Sigmoid colon (tissue), 7 donors: ENCODE measurements around the gene TMIGD2. TPM values are rescaled to one million over a fixed set of nuclear protein-coding genes. Genes with fewer than 3 reads are reported as not detected.

Experiments
- DNase-seq: peaks from one replicate; pipeline ENCODE4 v3.0.0-alpha.2; 2019
- H3K27ac ChIP-seq, 4 donors: fragments of 200-600 bp; sonication (generic); one replicate each; pipeline ENCODE4 v1.5.1; 2016 to 2019; ENCODE audit warnings: mild to moderate bottlenecking in 1 of 4
- H3K27me3 ChIP-seq, 3 donors: fragments of 200-600 bp; sonication (generic); one replicate each; pipeline ENCODE4 v1.5.1; 2019; ENCODE audit warnings: mild to moderate bottlenecking in 1 of 3
- H3K36me3 ChIP-seq, 4 donors: fragments of 200-600 bp; sonication (generic); one replicate each; pipeline ENCODE4 v1.5.1; 2016 to 2019
- H3K4me1 ChIP-seq, 4 donors: fragments of 200-600 bp; sonication (generic); one replicate each; pipeline ENCODE4 v1.5.1; 2017 to 2019
- H3K4me3 ChIP-seq, 4 donors: fragments of 200-600 bp; sonication (generic); one replicate each; pipeline ENCODE4 v1.5.1; 2017 to 2019; ENCODE audit warnings: mild to moderate bottlenecking in 2 of 4, moderate library complexity in 1 of 4
- H3K9me3 ChIP-seq, 4 donors: fragments of 200-600 bp in 3 of 4; sonication (generic) in 3 of 4; one replicate each; pipeline versions ENCODE4 v1.5.1 to v1.6.1; 2013 to 2019
- EP300 ChIP-seq, 4 donors: sonication (generic); formaldehyde crosslinking; IDR thresholded peaks; one replicate each; pipeline ENCODE4 v1.6.1; 2017; ENCODE audit warnings: antibody characterized with exemption in 4 of 4
- POLR2A ChIP-seq, 2 donors: fragments of 450-650 bp; IDR thresholded peaks; one replicate each; pipeline ENCODE4 v1.6.1; 2016; ENCODE audit warnings: antibody characterized with exemption in 2 of 2, mild to moderate bottlenecking in 2 of 2, moderate library complexity in 2 of 2
- POLR2AphosphoS5 ChIP-seq, 4 donors: sonication (generic); formaldehyde crosslinking; IDR thresholded peaks; one replicate each; pipeline ENCODE4 v1.6.1; 2017; ENCODE audit warnings: antibody characterized with exemption in 4 of 4
- WGBS, 2 donors: extraction: QIAGEN DNeasy Blood & Tissue Kit; methylation state at CpG; one replicate each; pipeline ENCODE4 v1.1.7; 2013; 5-methylcytosine and 5-hydroxymethylcytosine counted together
- intact Hi-C: fragments of 100-400 bp; cut with DNase I; formaldehyde crosslinking; loops from one replicate; pipeline ENCODE4 v1.15.1; 2023
- polyA plus RNA-seq, 3 donors: library from polyadenylated mRNA; stranded (reverse); fragments of 200-250 nt; gene quantifications; one replicate each; pipeline ENCODE4 v1.2.3, GENCODE V29; 2013
- total RNA-seq, 4 donors: library from RNA; depleted of rRNA; stranded (reverse); fragments of >200 nt; gene quantifications; one replicate each; pipeline ENCODE4 v1.1.0, GENCODE V29; 2016
- TF ChIP-seq, protein P1 (sequence below), 4 experiments: fragments of 450-650 bp in 3 of 4; fragments of 200-600 bp in 1 of 4; IDR thresholded peaks; one replicate each; pipeline ENCODE4 v1.5.1; 2016 to 2019; ENCODE audit warnings: antibody characterized with exemption in 4 of 4, mild to moderate bottlenecking in 3 of 4, moderate library complexity in 2 of 4
- donor health status: healthy with polysubstance abuse.
- donor health status: Bipolar disorder and iron deficiency.
- donor health status: healthy.

The TMIGD2 gene
- total and polyA plus RNA-seq, 7 donors: 0.60 to 6.3 TPM; not detected in 5

DNA sequence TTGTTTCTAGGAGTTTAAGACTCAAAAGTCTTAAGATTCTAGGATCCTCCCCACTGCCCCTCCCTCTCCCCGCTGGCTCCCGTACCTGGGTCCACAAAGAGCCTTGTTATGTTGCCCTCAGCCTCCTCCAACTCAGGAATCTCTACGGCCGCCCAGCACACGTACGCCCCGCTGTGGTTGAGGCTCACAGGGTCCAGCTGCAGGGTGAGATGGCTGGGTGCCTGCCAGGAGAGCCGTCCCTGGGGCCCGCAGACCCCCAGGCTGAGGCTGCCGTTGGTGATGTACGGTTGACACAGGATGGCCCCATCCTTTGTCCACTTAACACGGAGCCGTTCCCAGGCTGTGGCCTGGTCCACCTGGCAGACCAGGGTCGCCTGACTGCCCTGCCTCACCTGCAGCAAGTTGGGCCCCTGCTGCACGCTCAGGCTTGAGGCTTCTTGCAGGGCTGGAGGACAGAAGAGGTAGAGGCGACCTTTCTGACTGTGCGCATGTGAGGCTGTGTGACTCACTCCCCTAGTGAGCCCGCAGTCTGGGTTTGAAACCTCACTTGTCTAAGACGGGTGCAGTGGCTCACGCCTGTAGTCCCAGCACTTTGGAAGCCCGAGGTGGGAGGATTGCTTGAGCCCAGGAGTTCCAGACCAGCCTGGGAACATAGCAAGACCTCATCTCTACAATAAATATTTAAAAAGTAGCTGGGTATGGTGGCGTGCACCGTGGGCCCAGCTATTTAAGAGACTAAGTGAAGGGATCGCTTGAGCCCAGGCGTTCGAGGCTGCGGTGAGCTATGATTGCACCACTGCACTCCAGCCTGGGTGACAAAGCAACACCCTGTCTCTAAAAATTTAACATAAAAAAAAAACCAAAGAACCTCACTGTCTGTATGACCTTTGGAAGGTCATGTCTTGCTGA lies 4.0 kb downstream of the TMIGD2 start:
- DNase-seq: no peak
- Histone ChIP-seq H3K4me3 (no peak overlapping the region), H3K9me3 (no peaks in the 10 kb centered on the region), H3K36me3 (no peaks in the 10 kb centered on the region), H3K27ac (no peak overlapping the region), H3K27me3 (peaks cover 0 to 20% (median 7%) of the 10 kb centered on the region in 3 donors), H3K4me1 (no peaks in the 10 kb centered on the region)
- WGBS, 2 donors: 81 to 85% methylated on average over 27 of the region's 27 CpGs
- TF ChIP-seq POLR2A (IDR thresholded peaks at IDR 0.05) (no peak), POLR2AphosphoS5 (IDR thresholded peaks at IDR 0.05) (no peak), EP300 (IDR thresholded peaks at IDR 0.05) (no peak)
- TF ChIP-seq, protein P1, sequence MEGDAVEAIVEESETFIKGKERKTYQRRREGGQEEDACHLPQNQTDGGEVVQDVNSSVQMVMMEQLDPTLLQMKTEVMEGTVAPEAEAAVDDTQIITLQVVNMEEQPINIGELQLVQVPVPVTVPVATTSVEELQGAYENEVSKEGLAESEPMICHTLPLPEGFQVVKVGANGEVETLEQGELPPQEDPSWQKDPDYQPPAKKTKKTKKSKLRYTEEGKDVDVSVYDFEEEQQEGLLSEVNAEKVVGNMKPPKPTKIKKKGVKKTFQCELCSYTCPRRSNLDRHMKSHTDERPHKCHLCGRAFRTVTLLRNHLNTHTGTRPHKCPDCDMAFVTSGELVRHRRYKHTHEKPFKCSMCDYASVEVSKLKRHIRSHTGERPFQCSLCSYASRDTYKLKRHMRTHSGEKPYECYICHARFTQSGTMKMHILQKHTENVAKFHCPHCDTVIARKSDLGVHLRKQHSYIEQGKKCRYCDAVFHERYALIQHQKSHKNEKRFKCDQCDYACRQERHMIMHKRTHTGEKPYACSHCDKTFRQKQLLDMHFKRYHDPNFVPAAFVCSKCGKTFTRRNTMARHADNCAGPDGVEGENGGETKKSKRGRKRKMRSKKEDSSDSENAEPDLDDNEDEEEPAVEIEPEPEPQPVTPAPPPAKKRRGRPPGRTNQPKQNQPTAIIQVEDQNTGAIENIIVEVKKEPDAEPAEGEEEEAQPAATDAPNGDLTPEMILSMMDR (IDR thresholded peaks at IDR 0.05): no peak
- intact Hi-C loops: no loop called here

DNA sequence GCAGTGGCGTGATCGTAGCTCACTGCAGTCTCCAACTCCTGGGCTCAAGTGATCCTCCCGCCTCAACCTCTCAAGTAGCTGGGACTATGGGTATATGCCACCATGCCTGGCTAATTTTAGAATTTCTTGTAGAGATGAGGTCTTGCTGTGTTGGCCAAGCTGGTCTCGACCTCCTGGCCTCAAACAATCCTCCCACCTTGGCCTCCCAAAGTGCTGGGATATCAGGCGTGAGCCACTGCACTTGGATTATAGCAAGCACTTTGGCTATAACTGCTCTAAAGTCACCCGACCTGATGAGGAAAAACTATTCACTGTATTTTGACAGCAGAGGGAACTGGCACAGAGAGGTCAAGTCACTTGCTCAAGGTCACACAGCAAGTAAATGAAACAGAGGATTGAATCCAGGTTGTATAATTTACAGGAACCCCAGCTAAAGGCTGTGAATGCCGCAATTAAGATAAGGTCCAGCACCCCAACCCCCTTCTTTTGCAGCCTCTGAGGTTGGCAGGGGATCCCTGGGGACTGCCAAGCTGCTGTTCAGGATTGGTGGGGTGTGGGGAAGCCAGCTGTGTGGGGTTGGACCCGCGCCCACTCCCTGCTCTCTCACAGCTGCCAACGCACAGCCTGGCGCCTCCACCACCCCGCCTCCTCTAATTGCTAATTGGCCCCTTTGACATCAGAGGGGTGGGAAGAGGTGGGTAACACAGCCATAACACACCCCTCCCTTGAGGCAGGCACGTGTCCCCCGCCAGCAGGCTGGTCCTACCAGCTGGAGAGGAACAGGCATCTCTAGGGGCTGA lies 6.0 kb downstream of the TMIGD2 start:
- 34 to 49% methylated on average over 14 of the region's 14 CpGs for WGBS, 2 donors
- H3K4me3 ChIP-seq: no peak overlapping the region
- no peaks in the 10 kb centered on the region for H3K4me1 ChIP-seq
- H3K27ac ChIP-seq: no peak overlapping the region
- no peak for TF ChIP-seq POLR2AphosphoS5 (IDR thresholded peaks at IDR 0.05)
- TF ChIP-seq, protein P1 (IDR thresholded peaks at IDR 0.05): no peak
- no peak for TF ChIP-seq EP300 (IDR thresholded peaks at IDR 0.05)
- no peak for TF ChIP-seq POLR2A (IDR thresholded peaks at IDR 0.05)
- H3K36me3 ChIP-seq: no peaks in the 10 kb centered on the region
- intact Hi-C loops: no loop called here
- no peak for DNase-seq
- no peaks in the 10 kb centered on the region for H3K9me3 ChIP-seq
- H3K27me3 ChIP-seq: peaks cover 0 to 20% (median 7%) of the 10 kb centered on the region in 3 donors

DNA sequence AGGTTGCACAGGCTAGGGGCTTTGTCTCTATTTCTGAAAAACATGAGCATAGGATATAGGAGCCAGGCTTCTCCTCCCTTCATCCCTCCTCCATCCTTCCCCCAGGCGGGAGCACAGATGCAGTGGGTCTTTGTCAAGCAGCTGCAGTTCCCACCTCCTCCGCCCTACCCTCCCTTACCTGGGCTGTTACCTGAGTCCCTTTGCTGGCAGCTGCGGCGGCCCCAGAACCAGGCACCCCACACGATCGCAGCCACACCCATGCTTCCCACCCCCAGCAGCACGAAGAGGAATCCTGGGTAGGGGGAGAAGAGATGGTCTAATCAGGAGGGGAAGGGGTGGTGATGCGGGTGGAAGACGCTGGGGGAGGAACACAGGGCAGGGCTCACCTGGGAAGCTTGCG lies 7.8 kb downstream of the TMIGD2 start:
- Histone ChIP-seq H3K9me3 (no peaks in the 10 kb centered on the region), H3K27ac (no peak overlapping the region), H3K27me3 (peaks cover 0 to 20% (median 7%) of the 10 kb centered on the region in 3 donors), H3K4me3 (no peak overlapping the region), H3K36me3 (no peaks in the 10 kb centered on the region), H3K4me1 (no peaks in the 10 kb centered on the region)
- intact Hi-C loops: no loop called here
- TF ChIP-seq EP300 (IDR thresholded peaks at IDR 0.05): no peak
- WGBS, 2 donors: 58 to 63% methylated on average over 10 of the region's 10 CpGs
- no peak for DNase-seq

DNA sequence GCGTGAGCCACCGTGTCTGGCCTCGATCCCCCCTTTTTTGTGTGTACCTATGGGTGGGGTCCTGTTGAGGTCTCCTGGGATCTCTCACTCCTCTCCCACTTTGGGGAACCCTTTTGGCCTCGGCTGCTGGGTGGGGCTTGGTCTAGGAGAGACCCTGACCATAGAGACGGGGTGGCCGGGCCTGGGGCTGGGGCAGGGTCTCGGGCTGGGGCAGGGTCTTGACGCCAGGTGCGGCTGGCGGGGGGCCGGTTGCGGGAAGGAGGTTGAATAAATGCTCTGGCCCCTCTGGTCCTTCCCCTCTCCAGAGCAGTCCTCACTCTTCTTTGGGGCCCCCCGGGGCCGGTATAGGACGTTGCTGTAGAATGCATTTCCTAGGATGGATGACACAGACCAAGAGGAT lies 9.7 kb downstream of the TMIGD2 start:
- WGBS, 2 donors: 87 to 88% methylated on average over 15 of the region's 15 CpGs
- intact Hi-C loops: no loop called here
- Histone ChIP-seq H3K27me3 (peaks cover 0 to 20% (median 7%) of the 10 kb centered on the region in 3 donors), H3K4me1 (no peaks in the 10 kb centered on the region), H3K4me3 (no peak overlapping the region), H3K36me3 (no peaks in the 10 kb centered on the region), H3K9me3 (no peaks in the 10 kb centered on the region), H3K27ac (no peak overlapping the region)
- no peak for DNase-seq
- TF ChIP-seq EP300 (IDR thresholded peaks at IDR 0.05): no peak
- TF ChIP-seq, protein P1 (IDR thresholded peaks at IDR 0.05): no peak
- TF ChIP-seq POLR2AphosphoS5 (IDR thresholded peaks at IDR 0.05): no peak
- no peak for TF ChIP-seq POLR2A (IDR thresholded peaks at IDR 0.05)

DNA sequence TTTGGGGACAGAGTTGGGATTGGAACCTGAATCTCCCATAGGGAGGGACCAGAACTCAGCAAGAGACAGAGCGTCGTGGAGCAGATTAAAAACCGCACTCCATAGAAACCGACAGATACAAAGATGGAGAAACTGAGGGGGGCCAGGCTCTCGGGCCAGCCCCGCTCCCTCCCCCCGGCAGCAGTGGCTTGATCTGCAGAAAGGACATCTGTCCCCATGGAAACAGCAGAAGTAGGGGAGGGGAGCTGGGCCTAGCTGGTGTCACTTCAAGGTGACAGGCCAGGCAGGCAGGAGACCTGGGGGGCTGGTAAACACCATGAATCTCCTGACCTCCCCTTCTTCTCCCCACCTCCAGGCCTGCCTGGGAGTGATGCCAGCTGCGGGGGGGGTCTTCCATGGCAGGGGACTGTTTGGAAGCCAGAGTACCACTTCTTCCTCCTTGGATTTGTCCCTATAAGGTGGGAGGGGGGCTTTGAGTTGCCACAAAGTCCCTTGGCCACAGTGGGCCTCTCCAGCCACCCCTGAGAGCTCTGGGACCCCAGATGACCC lies 10.9 kb downstream of the TMIGD2 start:
- WGBS, 2 donors: 85 to 90% methylated on average over 8 of the region's 8 CpGs
- intact Hi-C loops: no loop called here
- peaks cover 0 to 17% (median 7%) of the 10 kb centered on the region in 3 donors for H3K27me3 ChIP-seq

More for the DNA sequence above, 10.9 kb downstream of the TMIGD2 start:
- Histone ChIP-seq H3K4me1 (no peaks in the 10 kb centered on the region), H3K9me3 (no peaks in the 10 kb centered on the region), H3K36me3 (no peaks in the 10 kb centered on the region), H3K27ac (no peak overlapping the region), H3K4me3 (no peak overlapping the region)
- no peak for TF ChIP-seq EP300 (IDR thresholded peaks at IDR 0.05)
- no peak for TF ChIP-seq POLR2A (IDR thresholded peaks at IDR 0.05)
- TF ChIP-seq, protein P1 (IDR thresholded peaks at IDR 0.05): no peak
- no peak for TF ChIP-seq POLR2AphosphoS5 (IDR thresholded peaks at IDR 0.05)
- no peak for DNase-seq
